GM19467 (cell line): ENCODE results near the gene GOLGA7B.
"Not testable (repeated sequence)": the region's sequence is repeated elsewhere in the genome, so short reads cannot be mapped to it uniquely, and the experiment has no call there.

Source experiments
- ATAC-seq: cut with Tn5 transposase; IDR thresholded peaks from one replicate; pipeline ENCODE4 v1.9.1; 2021; ENCODE audit warnings: mild to moderate bottlenecking, moderate library complexity; ENCODE audit not compliant: unreplicated experiment

Gene GOLGA7B

GRCh38 chr10:97830064-97830463 is 19.6 kb upstream of the GOLGA7B start:
- no peak for ATAC-seq

- no peak for ATAC-seq
Observed at GRCh38 chr10:97831259-97831658, 18.4 kb upstream of the GOLGA7B start.

- ATAC-seq = no peak
Observed at GRCh38 chr10:97836446-97836845, 13.2 kb upstream of the GOLGA7B start.

GRCh38 chr10:97838091-97838490 is 11.6 kb upstream of the GOLGA7B start:
- ATAC-seq = no peak

GRCh38 chr10:97841166-97841565 is 8.5 kb upstream of the GOLGA7B start:
- not testable (repeated sequence) for ATAC-seq

- not testable (repeated sequence) for ATAC-seq
Observed at GRCh38 chr10:97842114-97842513, 7.5 kb upstream of the GOLGA7B start.

- ATAC-seq = no peak
Observed at GRCh38 chr10:97842656-97843280, 6.9 kb upstream of the GOLGA7B start.

GRCh38 chr10:97843281-97843671 is 6.4 kb upstream of the GOLGA7B start:
- no peak for ATAC-seq

- not testable (repeated sequence) for ATAC-seq
Observed at GRCh38 chr10:97843972-97844371, 5.7 kb upstream of the GOLGA7B start.

- no peak for ATAC-seq
Observed at GRCh38 chr10:97844678-97845077, 5.0 kb upstream of the GOLGA7B start.

- peak; percentile 18 for ATAC-seq
Observed at GRCh38 chr10:97849103-97849686, 448 bp upstream of the GOLGA7B start.

- no peak for ATAC-seq
Observed at GRCh38 chr10:97850446-97850845, 803 bp downstream of the GOLGA7B start.

- ATAC-seq = no peak
Observed at GRCh38 chr10:97851341-97852001, 1.8 kb downstream of the GOLGA7B start.

- no peak for ATAC-seq
Observed at GRCh38 chr10:97852277-97852676, 2.6 kb downstream of the GOLGA7B start.

- no peak for ATAC-seq
Observed at GRCh38 chr10:97852840-97853405, 3.3 kb downstream of the GOLGA7B start.

- no peak for ATAC-seq
Observed at GRCh38 chr10:97854743-97855142, 5.1 kb downstream of the GOLGA7B start.

- ATAC-seq = no peak
Observed at GRCh38 chr10:97858001-97858439, 8.4 kb downstream of the GOLGA7B start.

GRCh38 chr10:97861097-97861750 is 11.6 kb downstream of the GOLGA7B start:
- ATAC-seq = no peak

- no peak for ATAC-seq
Observed at GRCh38 chr10:97861924-97862323, 12.3 kb downstream of the GOLGA7B start.

GRCh38 chr10:97863808-97864207 is 14.2 kb downstream of the GOLGA7B start:
- ATAC-seq = no peak

- ATAC-seq = no peak
Observed at GRCh38 chr10:97865488-97865887, 15.8 kb downstream of the GOLGA7B start.
